ENCODE results near the gene ADTRP.

ADTRP gene

GRCh38 chr6:11734861-11735613, 43.6 kb downstream of the ADTRP start:
- TF ChIP-seq ZFX (IDR thresholded peaks at IDR 0.05) (no peak), CTCF (conservative IDR thresholded peaks at IDR 0.05) (no peak)
- peak overlapping the region; percentile 98 for H3K27ac ChIP-seq

GRCh38 chr6:11732036-11732631, 46.5 kb downstream of the ADTRP start:
- peak overlapping the region; percentile 87 for H3K27ac ChIP-seq
- TF ChIP-seq CTCF (conservative IDR thresholded peaks at IDR 0.05) (no peak), ZFX (IDR thresholded peaks at IDR 0.05) (no peak)

- TF ChIP-seq ZFX (IDR thresholded peaks at IDR 0.05) = no peak
- TF ChIP-seq CTCF (conservative IDR thresholded peaks at IDR 0.05) = no peak
- H3K27ac ChIP-seq = peak overlapping the region; percentile 87; the same call in 1 of the 2 replicates
Observed at GRCh38 chr6:11731423-11731822, 47.2 kb downstream of the ADTRP start.

GRCh38 chr6:11730641-11731040, 48.0 kb downstream of the ADTRP start:
- TF ChIP-seq CTCF (conservative IDR thresholded peaks at IDR 0.05) (no peak), ZFX (IDR thresholded peaks at IDR 0.05) (no peak)
- H3K27ac ChIP-seq = peak overlapping the region; percentile 87

GRCh38 chr6:11729076-11729475, 49.5 kb downstream of the ADTRP start:
- H3K27ac ChIP-seq = no peak overlapping the region
- no peak for TF ChIP-seq ZFX (IDR thresholded peaks at IDR 0.05)
- no peak for TF ChIP-seq CTCF (conservative IDR thresholded peaks at IDR 0.05)

- no peak overlapping the region for H3K27ac ChIP-seq
- TF ChIP-seq ZFX (IDR thresholded peaks at IDR 0.05) (no peak), CTCF (conservative IDR thresholded peaks at IDR 0.05) (no peak)
Observed at GRCh38 chr6:11727998-11728961, 50.3 kb downstream of the ADTRP start.
